Measurements from ENCODE around the gene VWA1.

DNA sequence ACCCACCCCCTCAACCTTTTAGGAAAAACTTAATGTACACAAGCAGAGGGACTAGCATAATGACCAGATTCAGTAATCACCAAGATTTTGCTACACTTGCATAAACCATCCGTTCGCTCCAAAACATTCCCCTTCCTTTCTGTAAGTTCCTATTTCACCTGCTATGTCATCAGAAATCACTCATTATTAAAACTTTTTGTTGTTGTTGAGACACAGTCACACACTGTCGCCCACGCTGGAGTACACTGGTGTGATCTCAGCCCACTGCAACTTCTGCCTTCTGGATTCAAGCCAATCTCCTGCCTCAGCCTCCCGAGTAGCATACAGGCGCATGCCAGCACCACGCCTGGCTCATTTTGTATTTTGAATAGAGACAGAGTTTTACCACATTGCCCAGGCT is 31.8 kb upstream of the VWA1 start:
- TF ChIP-seq, protein P1, sequence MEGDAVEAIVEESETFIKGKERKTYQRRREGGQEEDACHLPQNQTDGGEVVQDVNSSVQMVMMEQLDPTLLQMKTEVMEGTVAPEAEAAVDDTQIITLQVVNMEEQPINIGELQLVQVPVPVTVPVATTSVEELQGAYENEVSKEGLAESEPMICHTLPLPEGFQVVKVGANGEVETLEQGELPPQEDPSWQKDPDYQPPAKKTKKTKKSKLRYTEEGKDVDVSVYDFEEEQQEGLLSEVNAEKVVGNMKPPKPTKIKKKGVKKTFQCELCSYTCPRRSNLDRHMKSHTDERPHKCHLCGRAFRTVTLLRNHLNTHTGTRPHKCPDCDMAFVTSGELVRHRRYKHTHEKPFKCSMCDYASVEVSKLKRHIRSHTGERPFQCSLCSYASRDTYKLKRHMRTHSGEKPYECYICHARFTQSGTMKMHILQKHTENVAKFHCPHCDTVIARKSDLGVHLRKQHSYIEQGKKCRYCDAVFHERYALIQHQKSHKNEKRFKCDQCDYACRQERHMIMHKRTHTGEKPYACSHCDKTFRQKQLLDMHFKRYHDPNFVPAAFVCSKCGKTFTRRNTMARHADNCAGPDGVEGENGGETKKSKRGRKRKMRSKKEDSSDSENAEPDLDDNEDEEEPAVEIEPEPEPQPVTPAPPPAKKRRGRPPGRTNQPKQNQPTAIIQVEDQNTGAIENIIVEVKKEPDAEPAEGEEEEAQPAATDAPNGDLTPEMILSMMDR (IDR thresholded peaks at IDR 0.05) = no peak
- no peak for TF ChIP-seq EP300 (IDR thresholded peaks at IDR 0.05)

Data from suprapubic skin (tissue), 3 donors.